GM19455 (cell line): Measurements from ENCODE around the gene GOLGA1.
"Not testable (repeated sequence)": the region's sequence is repeated elsewhere in the genome, so short reads cannot be mapped to it uniquely, and the experiment has no call there.

Experiments used
- ATAC-seq: cut with Tn5 transposase; IDR thresholded peaks from one replicate; pipeline ENCODE4 v1.9.1; 2021; ENCODE audit not compliant: unreplicated experiment

GOLGA1 gene, protein sequence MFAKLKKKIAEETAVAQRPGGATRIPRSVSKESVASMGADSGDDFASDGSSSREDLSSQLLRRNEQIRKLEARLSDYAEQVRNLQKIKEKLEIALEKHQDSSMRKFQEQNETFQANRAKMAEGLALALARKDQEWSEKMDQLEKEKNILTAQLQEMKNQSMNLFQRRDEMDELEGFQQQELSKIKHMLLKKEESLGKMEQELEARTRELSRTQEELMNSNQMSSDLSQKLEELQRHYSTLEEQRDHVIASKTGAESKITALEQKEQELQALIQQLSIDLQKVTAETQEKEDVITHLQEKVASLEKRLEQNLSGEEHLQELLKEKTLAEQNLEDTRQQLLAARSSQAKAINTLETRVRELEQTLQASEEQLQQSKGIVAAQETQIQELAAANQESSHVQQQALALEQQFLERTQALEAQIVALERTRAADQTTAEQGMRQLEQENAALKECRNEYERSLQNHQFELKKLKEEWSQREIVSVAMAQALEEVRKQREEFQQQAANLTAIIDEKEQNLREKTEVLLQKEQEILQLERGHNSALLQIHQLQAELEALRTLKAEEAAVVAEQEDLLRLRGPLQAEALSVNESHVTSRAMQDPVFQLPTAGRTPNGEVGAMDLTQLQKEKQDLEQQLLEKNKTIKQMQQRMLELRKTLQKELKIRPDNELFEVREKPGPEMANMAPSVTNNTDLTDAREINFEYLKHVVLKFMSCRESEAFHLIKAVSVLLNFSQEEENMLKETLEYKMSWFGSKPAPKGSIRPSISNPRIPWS

DNA sequence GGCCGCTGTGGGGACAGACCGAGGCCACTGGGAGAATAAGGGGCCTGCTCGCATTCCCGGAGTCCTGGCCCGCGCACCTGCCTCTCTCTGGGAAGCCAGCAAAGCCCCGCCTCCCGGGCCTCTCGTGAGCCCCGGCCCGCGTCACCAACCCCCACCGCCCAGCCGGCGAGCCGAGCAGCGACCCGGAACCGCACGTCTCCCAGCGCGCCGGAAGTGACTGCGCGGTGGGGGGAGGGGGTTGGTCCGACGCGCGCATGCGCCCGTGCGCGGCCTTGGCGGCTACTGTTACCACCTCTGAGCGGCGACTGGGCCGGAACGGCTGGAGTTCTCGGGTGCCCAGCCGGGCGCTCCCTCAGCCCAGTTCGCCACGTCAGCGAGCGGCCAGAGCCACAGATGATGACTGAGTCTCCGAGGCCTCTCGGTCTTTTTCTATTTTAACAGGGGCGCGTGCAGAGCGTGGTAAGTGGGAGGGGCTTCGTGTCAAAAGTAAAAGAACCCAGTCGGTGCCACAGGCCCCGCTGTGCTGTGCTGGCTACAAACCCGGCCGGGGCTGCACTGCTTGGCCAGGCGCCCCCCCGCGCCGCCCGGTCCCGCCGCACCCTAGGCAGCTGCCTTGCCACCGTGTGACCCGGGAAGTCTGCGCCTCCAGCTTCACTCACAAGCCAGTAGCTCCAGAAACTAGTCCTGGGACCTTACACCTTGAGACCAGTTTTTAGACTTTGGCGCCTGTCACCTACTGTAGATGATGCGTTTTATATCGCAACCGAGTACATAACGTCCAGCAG is at the start of gene GOLGA1:
Gene GOLGA1 (minus strand): TSS at position 190 of the 785 bp plus-strand sequence. CDS start 2,372 bp downstream, outside the sequence.
- ATAC-seq, result peak; percentile 85

DNA sequence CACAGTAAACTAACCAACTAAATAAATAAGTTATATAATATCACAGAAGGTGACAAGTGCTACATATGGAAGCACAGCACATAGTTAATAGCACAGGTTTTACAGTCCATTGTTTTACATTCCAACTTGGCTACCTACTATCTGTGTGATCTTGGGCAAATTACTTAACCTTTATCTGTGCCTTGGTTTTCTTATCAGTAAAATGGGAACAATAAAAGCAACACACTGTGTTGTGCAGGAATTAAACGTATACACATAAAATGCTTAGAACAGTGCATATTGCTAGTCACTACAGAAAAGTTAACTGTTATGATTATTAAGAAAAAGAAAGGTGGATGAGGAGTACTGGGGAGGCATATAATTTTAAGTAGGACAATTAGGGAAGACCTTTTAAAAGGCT is 42.8 kb upstream of the GOLGA1 start:
- ATAC-seq, result no peak

DNA sequence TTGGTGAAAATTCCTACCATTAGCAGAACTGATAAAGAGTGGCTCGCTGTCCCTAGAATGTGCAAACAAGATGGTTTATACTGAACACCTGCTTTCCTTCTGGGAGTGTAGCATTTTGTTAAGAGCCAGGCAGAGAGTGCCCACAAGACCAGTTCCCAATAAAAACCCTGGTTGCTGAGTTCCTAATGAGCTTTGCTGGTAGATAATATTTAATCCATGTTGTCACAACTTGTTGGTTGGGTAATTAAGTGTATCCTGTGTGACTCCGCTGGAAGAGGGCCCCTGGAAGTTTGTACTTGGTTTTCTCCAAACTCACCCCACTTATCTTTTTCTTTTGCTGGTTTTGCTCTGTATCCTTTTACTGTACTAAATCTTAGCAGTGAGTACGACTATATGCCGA is 39.5 kb upstream of the GOLGA1 start:
- no peak for ATAC-seq

DNA sequence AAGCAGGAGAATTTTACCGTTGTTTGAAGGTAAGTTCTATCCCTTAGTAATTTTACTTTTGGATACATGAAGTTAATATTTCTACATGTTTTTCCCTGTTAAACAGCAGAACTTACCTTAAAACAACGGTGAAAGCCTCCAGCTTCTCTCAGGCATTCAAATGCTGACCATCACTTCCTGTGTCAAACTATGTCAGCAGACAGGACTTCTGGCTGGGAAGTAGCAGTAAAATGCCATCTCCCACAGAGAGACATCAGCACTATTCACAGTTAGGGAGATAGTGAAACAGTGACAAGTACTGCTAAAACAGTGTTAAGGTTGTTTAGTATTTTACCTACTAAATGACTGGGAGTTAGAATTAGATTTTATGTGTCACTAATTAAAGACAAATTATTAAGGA is 34.2 kb upstream of the GOLGA1 start:
- ATAC-seq, result no peak

DNA sequence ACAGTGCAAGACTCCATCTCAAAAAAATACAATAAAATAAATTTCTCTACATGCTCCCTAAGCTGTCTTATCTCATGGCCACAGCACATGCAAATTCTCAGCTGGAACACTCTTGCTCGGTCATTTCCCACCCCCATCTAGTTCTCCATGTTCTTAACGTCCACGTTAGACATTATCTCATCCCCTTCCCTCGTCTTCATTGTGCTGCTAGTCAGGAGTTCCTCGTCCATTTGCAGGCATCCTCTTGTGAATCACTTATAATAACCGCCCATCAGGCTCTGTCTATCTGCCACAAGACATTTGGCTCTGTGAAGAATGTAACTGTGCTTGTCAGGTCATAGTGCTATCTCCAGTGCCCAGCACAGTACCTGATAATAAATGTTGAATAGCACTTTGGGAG is 32.9 kb upstream of the GOLGA1 start:
- ATAC-seq, result no peak

DNA sequence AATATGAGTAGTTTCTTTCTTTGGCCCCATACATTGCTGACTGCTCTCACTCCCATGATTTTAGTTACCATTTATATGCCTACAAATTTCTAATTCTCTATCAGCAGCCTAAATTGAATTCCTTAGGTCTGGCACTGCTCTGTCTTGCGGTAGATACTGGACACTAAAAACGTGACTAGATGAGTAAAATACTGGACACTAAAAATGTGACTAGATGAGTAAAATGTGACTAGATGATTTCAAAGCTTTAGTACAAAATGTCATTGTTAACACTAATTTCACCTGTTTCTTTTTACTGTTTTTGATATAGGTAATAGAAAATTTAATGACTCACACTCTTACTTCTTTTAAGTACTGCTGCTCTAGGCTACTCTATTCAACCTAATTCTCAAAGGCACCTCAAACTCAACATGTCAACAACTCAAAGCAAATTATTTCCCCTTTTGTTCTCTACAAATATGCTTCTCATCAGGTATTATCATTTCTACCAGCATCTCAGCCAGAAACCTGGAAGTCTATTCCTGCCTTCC is 31.4 kb upstream of the GOLGA1 start:
- no peak for ATAC-seq

DNA sequence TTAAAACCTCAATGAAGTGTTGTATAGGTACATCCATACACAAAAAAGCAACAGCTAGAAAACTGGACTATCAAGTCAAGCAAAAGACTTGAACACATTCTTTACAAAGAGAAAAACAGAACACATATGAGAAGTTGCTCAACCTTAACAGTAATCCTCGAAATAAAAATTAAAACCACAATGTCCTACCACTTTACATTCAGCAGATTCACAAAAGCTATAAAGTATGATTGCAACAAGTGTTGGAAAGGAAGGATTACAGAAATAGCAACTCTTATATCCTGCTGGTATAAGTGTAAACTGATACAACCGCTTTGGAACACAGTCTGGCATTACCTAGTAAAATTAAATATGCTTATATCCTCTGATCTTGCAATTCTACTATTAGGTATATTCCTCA is 28.5 kb upstream of the GOLGA1 start:
- ATAC-seq, result no peak

DNA sequence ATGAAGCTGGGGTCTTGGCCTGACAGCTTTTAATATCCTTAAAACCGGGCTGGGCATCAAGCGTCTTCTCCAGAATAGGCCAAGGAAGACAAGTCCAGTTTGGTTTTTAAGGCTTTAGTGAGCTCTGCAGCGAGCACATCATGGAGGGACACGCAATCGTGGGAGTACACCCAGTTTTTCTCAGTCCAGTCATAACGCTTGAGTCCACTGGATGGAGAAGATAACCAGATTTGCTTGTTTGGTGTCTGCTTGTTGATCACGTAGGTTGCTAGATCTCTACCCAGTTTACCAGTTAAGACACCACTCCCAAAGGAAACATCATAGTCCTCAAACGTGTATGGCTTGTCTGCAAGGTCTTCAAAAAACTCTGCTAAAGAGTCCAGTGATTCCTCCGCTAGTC is 27.4 kb upstream of the GOLGA1 start:
- no peak for ATAC-seq

DNA sequence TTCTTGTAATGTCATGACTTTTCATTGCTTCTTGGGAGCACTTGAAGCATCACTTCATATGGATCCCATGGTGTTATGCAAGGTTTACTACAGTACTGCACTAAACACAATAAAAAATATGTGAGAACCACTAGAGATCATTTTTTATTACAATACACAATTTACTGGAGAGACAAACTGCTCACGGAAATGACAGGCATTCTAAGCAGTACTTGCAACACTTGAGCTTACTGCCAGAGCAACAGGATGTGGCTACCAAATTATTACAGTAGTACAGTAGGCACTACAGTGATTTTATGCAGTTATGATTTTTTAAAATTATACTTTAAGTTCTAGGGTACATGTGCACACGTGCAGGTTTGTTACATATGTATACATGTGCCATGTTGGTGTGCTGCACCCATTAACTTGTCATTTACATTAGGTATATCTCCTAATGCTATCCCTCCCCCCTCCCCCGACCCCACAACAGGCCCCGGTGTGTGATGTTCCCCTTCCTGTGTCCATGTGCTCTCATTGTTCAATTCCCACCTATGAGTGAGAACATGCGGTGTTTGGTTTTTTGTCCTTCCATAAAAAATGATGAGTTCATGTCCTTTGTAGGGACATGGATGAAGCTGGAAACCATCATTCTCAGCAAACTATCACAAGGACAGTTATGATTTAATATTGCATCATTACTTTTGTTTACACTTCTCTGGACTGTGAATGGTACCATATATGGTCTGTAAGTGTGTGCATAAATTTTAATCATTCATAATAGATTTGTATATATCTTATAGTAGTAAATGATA is 25.1 kb upstream of the GOLGA1 start:
- not testable (repeated sequence) for ATAC-seq

DNA sequence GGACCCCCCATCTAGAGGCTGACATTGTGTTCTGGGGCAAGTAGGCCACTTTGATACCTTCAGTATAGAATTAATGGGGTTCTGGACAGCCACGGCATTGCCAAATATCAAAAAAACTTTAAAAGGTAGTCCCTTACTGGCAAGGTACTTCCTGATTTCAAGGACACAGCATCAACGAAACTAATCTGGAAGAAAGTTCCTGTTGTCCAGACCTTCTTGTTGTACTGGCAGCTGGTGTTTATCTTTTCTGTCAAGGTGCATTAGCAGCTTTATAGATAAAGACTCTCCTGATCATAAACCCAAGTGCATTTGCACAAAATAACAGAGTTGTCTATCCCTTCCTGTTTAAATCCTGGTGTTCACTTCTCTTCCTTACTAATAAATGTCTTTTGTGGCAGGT is 23.7 kb upstream of the GOLGA1 start:
- no peak for ATAC-seq

DNA sequence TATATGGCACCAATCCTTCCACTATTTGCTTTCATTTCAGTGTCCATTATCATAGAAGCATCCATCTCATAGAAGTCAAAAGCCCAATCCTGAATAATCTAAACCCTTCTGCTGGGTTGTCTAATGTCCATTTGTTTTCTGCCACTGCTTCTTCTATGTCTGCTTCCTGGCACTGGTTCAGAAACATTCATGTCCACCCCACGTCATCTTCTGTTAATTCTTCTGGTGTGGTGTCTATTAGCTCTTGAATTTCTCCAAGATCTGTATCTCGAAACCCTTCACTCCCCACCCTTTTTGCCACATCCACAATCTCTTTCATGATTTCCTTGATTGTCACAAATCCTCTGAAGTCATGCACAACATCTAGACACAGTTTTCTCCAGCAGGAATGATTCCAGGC is 23.2 kb upstream of the GOLGA1 start:
- no peak for ATAC-seq

DNA sequence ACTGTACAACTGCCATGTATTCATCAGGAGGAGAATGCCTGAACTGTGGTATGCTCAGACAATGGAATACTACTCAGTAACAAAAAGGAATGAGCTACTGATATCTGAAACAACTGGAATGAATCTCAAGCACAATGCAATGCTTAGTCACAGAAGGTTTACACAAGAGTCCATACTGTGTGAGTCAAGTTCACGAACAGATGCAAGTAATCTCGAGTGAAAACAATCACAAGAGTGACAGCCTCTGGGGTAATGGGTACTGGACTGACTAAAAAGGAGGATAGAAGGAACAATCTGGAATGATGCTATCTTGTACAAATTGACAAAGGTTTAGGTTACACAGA is 19.5 kb upstream of the GOLGA1 start:
- ATAC-seq, result no peak

DNA sequence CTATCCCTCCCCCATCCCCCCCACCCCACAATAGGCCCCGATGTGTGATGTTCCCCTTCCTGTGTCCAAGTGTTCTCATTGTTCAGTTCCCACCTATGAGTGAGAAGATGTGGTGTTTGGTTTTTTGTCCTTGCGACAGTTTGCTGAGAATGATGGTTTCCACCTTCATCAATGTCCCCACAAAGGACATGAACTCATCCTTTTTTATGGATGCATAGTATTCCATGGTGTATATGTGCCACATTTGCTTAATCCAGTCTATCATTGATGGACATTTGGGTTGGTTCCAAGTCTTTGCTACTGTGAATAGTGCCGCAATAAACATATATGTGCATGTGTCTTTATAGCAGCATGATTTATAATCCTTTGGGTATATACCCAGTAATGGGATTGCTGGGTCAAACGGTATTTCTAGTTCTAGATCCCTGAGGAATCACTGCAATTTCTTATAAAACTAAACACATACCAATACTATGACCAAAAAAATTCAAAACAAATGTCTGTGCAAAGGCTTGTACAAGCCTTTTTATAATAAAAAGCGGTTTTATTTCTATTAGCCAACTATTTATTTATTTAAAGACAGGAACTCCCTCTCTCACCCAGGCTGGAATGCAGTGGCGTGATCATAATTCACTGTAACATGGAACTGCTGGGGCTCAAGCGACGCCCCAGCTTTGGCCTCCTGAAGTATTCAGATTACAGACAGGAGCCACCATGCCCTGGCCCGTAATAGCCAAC is 19.0 kb upstream of the GOLGA1 start:
- ATAC-seq, result not testable (repeated sequence)

DNA sequence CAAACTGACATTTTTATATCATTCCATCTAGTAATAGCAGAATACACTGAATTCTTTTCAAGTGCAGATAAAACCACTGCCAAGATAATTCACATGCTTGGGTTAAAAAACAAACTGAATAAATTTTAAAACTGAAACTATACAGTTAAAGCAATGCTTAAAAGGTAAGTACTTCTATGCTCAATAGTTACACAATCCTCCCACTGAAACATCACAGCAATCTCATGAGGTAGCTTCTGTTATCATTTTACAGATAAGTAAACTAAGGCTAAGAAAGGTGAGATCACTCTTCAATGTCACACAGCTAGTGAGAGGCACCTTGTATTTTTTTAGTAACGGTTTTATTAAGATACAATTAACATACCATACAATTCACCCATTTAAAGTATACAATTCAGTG is 13.4 kb upstream of the GOLGA1 start:
- ATAC-seq, result no peak

DNA sequence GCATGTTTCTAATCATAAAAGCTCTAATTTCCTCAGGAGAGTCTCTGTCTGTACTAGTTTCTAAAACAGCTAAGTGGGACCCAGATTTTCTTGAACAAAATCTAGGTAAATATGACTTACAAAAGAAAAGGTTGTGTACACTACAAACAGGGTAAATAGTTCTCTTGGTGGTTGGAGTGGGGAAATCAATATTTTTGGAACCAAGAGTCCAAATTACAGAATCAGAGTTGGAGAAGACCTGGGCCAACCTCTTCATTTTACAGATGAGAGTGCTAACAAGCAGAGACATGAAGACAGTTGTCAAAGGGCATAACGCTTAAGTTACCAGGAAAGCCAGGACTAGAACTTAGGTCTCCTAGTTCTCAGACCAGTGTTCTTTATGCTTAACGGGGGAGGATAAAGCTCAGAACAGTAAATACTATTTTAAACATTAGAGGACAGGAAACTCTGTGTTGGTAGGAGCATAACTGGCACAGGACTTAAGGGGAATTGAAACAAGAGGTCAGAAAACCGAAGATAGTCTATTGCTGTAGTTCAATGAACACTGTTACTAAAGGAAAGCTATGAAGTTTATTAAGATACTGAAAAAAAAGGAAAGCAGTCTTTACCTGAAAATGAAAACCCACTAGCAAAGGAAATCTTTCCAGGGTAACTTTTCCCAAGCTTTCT is 9.3 kb upstream of the GOLGA1 start:
- ATAC-seq, result no peak

DNA sequence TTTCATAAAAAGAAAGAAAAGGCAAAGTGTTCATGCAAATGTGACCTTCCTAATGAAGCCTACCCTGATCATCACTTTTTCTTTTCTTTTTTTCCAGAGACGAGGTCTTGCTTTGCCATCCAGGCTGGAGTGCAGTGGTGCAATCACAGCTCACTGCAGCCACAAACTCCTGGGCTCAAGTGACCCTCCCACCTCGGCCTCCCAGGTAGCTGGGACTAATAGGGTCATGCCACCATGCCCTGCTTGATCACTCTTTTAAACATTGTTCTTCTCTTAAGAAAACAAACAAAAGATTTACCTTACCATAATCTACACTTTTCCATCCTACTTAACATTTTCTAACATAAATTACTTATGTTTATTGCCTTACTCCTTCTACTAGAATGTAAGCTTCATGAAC is 8.5 kb upstream of the GOLGA1 start:
- ATAC-seq, result no peak

DNA sequence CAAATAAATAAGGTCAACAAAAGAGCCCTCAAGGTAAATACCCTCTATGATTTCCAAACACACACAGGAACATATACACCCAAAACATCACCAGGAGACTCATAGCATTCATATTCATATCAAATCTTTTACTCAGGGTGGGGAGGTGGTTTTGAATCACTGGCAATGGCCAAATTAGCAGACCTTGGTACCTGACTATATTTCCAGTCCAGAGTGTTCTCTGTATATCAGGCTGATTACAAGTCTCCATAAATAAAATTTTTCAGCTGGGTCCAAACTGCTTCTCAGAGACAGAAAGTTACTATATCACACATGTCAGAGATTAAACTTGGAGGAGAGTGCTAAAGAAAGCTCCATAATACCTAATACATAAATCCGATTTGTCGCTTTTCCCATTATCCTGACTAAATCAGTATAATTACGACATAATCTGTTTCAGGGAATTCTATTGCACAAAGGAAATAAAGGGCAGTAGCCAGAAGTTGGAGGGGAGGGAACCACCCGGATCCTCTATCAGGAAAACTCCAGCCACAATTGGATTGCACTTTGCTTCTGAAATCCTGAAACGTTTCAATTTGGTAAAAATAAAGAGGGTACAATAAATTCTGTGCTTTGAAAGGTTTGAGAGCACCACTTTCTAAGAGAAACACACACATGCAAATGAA is 7.0 kb upstream of the GOLGA1 start:
- no peak for ATAC-seq

DNA sequence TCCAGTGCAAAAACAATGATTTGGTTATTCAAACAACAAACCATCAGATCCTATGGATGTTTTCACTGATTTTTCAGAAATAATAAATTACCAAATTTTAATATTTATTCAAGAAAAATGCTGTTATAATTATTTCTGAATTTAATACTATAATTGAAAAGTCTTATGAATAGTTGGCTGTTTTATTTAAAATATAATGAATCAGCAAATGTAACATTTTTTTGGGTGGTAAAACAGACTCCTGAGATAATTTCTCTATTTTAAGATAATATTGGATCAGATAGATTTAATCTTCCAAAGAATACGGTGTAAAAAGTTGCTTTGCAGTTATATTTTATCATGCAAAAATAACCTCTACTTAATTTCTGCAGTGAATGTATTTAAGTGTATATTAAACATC is 5.3 kb upstream of the GOLGA1 start:
- no peak for ATAC-seq
